HepG2 (cell line): Measurements from ENCODE around the gene GPT2. TPM values are rescaled to one million over a fixed set of nuclear protein-coding genes. Genes with fewer than 3 reads are reported as not detected.

Experiments
- ATF5 ChIP-seq: sonication (generic); formaldehyde crosslinking; IDR thresholded peaks from 2 replicates; pipeline ENCODE4 v1.4.0; 2020; ENCODE audit warnings: mild to moderate bottlenecking, low read depth, missing genetic modification reagents
- HNF1B ChIP-seq: sonication (generic); formaldehyde crosslinking; IDR thresholded peaks from 2 replicates; pipeline ENCODE4 v1.5.1; 2020; ENCODE audit warnings: mild to moderate bottlenecking, moderate library complexity, missing genetic modification reagents
- KMT2B ChIP-seq: IDR thresholded peaks from 2 replicates; pipeline ENCODE4 v1.6.1; 2016; ENCODE audit warnings: missing genetic modification reagents, missing compliant biosample characterization
- MAFF ChIP-seq: IDR thresholded peaks from 2 replicates; pipeline ENCODE4 v1.6.1; 2011; ENCODE audit warnings: low read depth, low read length, improper control_type of control experiment
- MED8 ChIP-seq: sonication (generic); formaldehyde crosslinking; IDR thresholded peaks from 2 replicates; pipeline ENCODE4 v1.8.1; 2023; ENCODE audit warnings: mild to moderate bottlenecking, missing genetic modification reagents; ENCODE audit not compliant: insufficient replicate concordance
- NFAT5 ChIP-seq: sonication (generic); formaldehyde crosslinking; IDR thresholded peaks from 2 replicates; pipeline ENCODE4 v1.4.0; 2020; ENCODE audit warnings: missing genetic modification reagents
- SOX6 ChIP-seq, 2 experiments: fragments of 450-650 bp in 1 of 2; sonication (generic) in 1 of 2; formaldehyde crosslinking in 1 of 2; IDR thresholded peaks; 2 replicates each; pipeline versions ENCODE4 v1.4.0 to v1.6.1; 2017 to 2020; ENCODE audit warnings: antibody characterized with exemption in 1 of 2, mild to moderate bottlenecking in 1 of 2, missing genetic modification reagents in 1 of 2
- ZNF121 ChIP-seq: sonication (generic); formaldehyde crosslinking; IDR thresholded peaks from 2 replicates; pipeline ENCODE4 v1.5.0; 2020; ENCODE audit warnings: mild to moderate bottlenecking, missing genetic modification reagents
- ZNF142 ChIP-seq: sonication (generic); formaldehyde crosslinking; IDR thresholded peaks from 2 replicates; pipeline ENCODE4 v1.4.0; 2020; ENCODE audit warnings: missing genetic modification reagents
- ZNF230 ChIP-seq: sonication (generic); formaldehyde crosslinking; IDR thresholded peaks from 2 replicates; pipeline ENCODE4 v1.4.0; 2020; ENCODE audit warnings: mild to moderate bottlenecking, missing genetic modification reagents
- ZNF576 ChIP-seq: sonication (generic); formaldehyde crosslinking; IDR thresholded peaks from 2 replicates; pipeline ENCODE4 v1.4.0; 2020; ENCODE audit warnings: mild to moderate bottlenecking, missing genetic modification reagents
- ZNF580 ChIP-seq: IDR thresholded peaks from 2 replicates; pipeline ENCODE4 v1.6.1; 2016; ENCODE audit warnings: low read depth, borderline replicate concordance
- ZNF713 ChIP-seq: sonication (generic); formaldehyde crosslinking; IDR thresholded peaks from 2 replicates; pipeline ENCODE4 v1.4.0; 2020; ENCODE audit warnings: mild to moderate bottlenecking, missing genetic modification reagents
- polyA plus RNA-seq, 8 experiments: library from polyadenylated mRNA; depleted of rRNA in 3 of 8; stranded (reverse) in 7 of 8; unstranded in 1 of 8; fragments of >200 nt; fragmentation: Illumina TruSeq in 4 of 8; extraction: Trizol in 4 of 8; gene quantifications; 2 replicates each; pipeline versions ENCODE4 v1.2.1 to v1.2.3, GENCODE V29; 2011 to 2016; ENCODE audit warnings: low read depth in 4 of 8, missing spikeins in 1 of 8, mixed read lengths in 1 of 8; ENCODE audit not compliant: insufficient read depth in 1 of 8
- total RNA-seq, 5 experiments: library from RNA; depleted of rRNA; stranded (reverse); fragments of >200 nt; fragmentation: Illumina TruSeq; extraction: Trizol; gene quantifications; 2 replicates each; pipeline ENCODE4 v1.2.3, GENCODE V29; 2016; ENCODE audit warnings: low read depth in 1 of 5

The GPT2 gene
- total and polyA plus RNA-seq, 2 of the 13 experiments (the other 11 are each of a cell fraction or from before 2014, with no cell fraction given) = 138 to 267 TPM

GRCh38 chr16:46884513-46885293 lies 541 bp downstream of the GPT2 start (continued):
- no peak for TF ChIP-seq ATF5 (CRISPR knock-in tag)
- no peak for TF ChIP-seq SOX6 (IDR thresholded peaks at IDR 0.05)
- no peak for TF ChIP-seq SOX6 (CRISPR knock-in tag; IDR thresholded peaks at IDR 0.05)
- TF ChIP-seq ZNF142 (CRISPR knock-in tag) = peak; percentile 49; the same call in 1 of the 2 replicates
- peak; percentile 70; the same call in 1 of the 2 replicates for TF ChIP-seq ZNF230 (CRISPR knock-in tag)
- no peak for TF ChIP-seq KMT2B (CRISPR knock-in tag)
- TF ChIP-seq MED8 (CRISPR knock-in tag) = peak; percentile 42
- TF ChIP-seq ZNF121 (CRISPR knock-in tag) = 0 out of 2 replicates have a peak, but pooled peaks have one; percentile 12
- no peak for TF ChIP-seq MAFF
- no peak for TF ChIP-seq HNF1B (CRISPR knock-in tag)
- peak; percentile 38; the same call in 1 of the 2 replicates for TF ChIP-seq NFAT5 (CRISPR knock-in tag)
- TF ChIP-seq ZNF580 (CRISPR knock-in tag) = no peak
- no peak for TF ChIP-seq ZNF576 (CRISPR knock-in tag)
- 0 out of 2 replicates have a peak, but pooled peaks have one; percentile 69 for TF ChIP-seq ZNF713 (CRISPR knock-in tag)
